GM19452 (cell line): Measurements from ENCODE around the gene SAMD7.

Experiments
- ATAC-seq: cut with Tn5 transposase; IDR thresholded peaks from one replicate; pipeline ENCODE4 v1.9.1; 2021; ENCODE audit not compliant: unreplicated experiment

Gene SAMD7, protein sequence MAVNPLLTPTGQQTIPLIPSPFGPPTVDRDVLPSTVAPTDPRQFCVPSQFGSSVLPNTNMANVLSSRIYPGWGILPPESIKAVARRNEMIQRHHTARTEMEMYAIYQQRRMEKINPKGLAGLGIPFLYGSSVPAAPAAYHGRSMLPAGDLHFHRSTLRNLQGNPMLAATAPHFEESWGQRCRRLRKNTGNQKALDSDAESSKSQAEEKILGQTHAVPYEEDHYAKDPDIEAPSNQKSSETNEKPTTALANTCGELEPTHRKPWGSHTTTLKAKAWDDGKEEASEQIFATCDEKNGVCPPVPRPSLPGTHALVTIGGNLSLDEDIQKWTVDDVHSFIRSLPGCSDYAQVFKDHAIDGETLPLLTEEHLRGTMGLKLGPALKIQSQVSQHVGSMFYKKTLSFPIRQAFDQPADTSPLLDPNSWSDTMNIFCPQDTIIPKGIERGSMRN

DNA sequence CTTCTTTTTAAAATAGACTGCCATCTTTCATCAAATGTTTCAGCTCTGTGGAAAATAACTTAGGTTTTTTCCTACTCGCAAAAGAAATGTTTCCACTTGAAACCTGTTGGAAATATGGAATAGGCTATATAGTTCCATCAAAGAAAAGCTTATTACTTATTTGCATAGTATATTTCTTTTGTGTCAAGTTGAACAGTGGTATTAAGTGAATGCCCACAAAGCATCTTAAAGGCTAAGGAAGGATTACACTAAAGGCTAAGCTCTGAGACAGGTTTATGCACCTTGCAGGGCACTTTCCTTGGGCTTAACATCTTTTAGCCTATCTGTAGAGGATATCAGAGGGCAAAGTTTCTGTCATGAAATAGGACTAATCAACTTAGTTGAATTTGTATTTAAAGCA lies at the start of gene SAMD7:
TSS of gene SAMD7 (plus strand) at position 301 of the 400 bp plus-strand sequence. CDS start 7,927 bp downstream, outside the sequence.
- ATAC-seq = no peak

DNA sequence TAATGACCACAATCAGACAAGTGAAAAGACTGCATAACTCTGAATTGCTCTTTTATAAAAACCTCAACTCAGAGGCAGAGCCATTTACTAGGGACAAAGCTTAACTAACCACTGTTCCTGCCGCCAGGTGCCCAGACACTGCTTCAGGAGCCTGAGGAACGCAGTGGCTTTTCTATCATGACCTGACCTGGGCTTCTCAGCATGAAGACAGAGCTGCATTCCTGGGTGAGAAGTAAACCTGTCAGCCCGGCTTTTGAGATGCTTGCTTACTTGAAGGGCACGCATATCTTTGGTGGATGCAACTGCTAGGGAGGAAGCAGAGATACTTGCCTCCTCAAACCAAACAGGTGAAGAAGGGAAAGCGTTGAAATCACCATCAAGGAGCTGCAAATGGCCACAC lies 49.5 kb upstream of the SAMD7 start:
- no peak for ATAC-seq

DNA sequence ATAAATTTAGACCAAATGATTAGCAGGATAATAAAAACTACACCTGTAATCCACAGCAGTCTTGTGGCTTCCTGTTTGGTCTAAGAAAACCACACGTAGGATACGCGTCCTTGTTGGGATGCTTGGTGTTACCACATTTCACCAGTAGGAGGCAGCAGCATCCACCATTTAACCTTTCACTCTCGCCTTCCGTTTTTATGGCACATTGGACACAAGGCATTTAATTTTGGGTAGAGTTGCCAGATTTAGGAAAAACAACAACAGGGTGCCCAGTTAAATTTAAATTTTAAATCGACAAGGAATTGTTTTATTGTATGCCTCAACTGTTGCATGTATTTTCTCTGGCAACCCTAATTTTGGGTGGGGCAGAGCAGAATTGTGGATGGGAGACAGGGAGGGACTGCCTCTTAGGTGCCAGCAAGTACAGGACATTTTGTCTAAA lies 47.9 kb upstream of the SAMD7 start:
- ATAC-seq = peak; percentile 62

DNA sequence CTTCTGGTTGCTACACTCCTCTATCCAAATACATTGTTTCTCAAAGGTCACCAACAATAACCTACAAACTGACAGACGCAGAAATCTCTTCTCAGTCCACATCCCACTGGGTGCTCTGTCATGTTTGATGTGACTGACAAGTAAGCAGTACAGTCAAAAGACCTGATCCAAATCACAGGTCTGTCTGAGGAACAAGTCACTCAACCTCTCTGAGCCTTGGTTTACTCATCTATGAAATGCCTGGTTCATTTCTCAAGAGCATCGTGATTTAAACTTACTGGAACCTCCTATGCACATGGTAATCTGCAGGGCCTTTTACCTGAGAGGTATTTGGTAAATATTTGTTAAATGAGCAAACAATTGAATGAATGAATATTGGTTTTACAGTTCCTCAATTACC lies 47.1 kb upstream of the SAMD7 start:
- ATAC-seq = no peak

DNA sequence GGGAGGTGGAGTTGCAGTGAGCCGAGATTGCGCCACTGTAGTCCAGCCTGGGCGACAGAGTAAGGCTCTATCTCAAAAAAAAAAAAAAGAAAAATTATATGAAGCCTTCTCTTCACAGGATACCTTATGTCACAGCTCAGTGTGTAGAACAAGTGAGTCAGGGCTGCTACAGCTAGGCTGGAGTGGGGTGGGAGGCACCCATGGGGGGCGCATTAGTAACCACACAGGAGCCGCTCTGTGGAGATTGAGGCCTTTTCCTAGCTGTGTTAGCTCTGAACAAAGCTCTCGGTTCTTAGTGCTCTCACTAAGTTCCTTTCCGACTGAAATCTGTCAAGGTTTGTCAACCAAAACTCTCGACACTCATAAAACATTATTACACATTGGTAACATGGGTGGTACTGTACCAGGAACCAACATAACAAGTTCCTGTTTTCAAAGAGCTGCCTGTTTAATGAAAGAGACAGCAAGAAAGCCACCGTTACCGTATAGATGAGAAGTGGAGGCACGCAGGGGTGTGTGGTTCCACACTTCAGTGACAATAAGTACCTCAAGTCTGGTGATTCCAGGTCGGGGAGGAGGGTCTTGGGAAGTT lies 46.1 kb upstream of the SAMD7 start:
- ATAC-seq = peak; percentile 57

DNA sequence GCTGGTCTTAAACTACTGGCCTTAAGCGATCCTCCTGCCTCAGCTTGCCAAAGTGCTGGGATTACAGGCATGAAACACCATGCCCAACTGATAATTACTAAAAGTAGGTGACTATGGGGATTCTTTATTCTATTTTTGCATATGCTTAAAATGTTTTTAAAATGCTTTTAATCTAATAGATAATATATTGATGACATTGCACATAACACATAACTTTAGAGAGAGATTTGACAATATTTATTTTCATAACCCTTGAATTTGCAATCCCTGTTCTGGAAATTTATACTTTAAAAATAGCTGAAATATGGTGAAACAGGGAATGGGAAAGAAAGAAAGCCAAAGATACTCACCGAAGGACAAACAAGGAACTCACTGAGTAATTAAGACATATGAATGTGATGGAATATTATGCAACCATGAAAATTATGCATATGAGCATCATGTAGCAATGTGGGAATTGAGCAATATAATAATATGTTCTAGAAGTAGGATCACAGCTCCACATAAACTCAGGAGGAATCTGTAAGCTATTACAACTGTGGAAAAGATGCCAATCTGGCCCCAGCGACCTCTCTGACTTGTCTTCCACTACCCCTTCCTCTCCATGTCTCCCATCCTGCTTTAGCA lies 43.7 kb upstream of the SAMD7 start:
- ATAC-seq = no peak

DNA sequence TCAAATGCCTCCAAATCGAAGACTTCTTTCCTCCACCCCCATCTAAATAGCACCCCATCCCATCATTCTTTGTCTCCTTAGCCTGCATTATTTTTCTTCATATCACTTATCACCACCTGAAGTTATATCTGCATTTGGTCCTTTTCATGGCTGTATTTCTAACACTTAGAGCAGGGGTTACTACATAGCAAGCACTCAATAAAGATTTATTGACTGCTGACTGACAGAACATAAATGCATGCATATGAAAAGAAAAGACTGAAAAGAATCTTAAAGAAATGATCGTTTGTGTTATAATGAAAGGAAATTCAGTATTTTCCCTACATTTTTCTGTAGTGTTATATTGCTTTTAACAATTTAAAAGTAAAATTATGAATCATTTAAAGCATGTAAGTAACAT lies 43.0 kb upstream of the SAMD7 start:
- ATAC-seq = no peak

DNA sequence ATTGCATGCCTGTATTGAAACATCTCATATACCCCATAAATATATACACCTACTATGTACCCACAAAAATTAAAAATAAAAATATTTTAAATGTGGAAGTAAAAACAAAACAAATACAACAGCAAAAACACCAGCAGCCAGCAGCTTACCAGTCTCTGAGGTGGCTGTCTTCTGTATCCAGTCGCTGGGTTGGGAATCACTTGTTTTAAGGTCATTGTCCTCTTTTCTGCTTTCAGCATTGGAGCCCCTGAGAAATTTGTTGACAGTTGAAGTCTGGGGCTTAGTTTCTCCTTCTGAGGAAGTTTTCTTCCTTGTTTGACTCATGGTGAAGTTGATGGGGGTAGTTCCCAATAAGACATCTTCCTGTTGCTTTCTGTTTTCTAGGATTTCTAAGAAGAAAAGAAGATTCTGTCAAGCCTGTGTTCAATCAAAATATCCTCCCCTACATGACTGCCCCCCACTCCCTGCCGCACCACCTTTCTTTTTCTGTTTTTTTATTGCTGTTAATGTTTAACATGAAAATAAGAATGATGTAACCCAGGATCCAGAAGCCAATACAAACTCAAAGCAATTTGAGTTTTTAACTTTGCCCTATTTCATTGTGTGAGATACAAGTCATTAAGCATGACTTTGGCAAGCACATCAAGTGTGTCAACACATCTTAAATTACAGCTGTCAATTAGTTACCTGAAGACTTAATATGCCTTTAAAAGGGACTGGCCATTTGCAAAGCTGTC lies 41.7 kb upstream of the SAMD7 start, which contains the start of gene LRRC31:
TSS of gene LRRC31 (minus strand) at position 452 of the 737 bp plus-strand sequence. CDS start at position 324, 128 bp downstream.
- ATAC-seq = no peak

DNA sequence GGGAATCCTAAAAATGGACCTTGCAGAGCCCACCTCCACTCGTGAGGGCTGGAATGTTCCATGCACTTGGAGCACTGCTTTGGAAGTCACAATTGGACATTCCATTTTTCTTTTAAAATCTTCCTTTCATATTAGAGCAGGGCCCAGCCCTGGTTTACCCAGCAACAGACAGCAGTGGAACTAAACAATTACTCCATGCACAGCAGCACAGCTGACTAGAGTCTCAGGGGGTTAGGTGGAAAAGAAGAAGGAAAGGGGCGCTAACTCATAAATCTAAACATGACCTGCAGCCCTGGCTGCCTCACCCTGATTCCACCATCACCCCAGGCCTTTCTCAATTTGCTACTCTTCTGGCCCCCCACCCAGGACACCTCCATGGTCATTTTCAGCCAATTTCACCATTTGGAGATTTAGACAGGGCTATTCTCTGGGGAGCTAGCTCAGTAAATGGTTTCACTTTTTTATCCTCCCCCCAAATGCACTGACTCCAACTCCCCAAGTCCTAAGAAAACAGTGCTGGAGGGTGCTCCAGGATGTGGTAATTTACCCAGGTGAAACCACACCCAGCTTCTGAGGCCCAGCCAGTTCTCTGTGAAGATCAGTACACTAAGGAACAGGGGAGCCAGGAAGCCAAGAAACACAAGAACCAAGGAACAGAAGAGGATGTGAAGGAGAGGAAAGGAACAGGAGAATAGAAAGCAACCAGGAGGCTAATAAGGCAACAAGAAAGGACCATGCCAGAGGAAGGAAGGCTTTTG lies 40.1 kb upstream of the SAMD7 start:
- no peak for ATAC-seq

DNA sequence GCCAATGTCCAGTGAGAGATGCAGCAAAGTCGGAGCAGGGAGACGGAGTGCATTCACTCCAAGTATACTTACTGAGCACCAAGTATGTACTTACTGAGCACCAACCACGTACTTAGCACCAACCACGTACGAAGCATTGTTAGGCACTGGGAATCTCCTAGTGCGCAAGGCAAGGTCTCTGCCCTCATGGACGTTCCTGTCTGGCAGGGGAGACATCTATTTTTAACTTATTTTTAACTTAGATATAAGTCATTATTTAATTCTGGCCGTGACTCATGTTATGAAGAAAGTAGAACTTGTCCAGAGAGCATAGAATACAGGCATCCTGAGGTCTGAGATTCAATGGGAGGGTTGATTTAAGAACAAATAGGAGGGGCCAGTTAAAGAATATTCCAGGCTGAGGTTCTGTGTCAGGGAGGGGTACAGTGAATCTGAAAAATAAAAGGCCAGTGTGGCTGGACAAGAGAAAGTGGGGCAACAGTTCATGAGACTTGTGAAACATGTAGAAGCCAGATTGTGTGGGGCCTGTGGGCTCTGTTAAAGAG lies 32.3 kb upstream of the SAMD7 start:
- no peak for ATAC-seq

DNA sequence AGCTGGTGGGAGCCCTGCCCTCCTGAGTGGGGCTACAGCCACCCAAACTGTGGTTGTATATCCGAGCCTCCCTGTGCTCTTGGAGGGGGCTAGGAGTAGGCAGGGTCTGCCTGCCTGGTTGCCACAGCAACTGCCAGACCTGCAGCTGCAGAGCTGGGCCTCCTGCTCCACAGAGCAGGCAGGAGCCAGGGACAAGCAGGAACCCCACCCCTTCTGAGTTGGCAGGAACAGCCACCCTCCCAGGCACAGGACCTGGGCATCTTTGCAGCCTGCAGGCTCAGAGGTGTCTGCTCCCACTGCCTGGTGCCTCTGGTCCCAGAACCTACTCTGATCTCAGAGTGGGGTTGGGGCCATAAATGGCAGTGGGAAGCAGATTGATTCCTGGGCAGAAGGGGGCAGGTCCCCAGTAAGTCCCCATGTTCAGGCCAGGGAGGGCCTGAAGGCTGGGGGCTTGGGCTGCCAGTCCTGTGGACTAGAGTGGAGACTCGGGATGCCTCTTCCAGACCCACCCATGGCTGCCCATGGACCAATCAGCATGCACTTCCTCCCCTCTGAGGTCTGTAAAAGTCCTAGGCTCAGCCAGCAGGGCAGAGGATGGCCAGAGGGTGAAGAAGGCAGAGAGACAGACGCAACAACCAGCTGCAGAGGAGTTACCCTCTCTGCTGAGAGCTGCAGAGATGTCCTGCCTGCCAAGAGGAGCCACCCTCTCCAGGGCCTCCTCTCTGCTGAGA lies 31.4 kb upstream of the SAMD7 start:
- ATAC-seq = no peak

DNA sequence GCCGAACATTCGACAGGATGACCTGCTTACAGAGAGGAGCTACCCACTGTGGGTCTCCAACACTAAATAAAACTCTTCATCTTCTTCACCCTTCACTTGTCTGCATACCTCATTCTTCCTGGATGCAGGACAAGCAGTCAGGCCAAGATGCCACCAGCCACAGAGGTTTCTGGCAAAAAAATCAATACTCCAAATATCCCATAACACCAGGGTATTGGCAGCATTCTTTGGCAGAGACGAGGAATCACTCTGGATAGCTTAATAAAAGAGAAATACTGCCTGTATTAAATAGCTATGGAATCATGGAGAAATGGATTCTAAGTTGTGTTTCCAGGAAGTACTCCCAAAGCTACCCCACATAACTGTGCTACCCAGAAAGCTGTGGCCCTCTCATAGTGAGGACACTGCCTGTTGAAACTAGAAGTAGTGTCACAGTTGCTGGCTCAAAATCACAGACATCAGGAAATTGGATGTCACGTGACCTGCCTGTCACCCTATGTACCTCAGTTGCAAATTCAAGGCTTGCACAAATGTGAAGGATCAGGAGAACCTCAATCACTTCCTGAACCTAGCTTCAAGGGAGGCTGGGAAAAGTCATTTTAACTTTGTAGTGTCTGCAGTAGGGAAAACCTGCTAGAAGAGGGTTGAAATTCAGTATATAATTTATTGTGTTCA lies 30.7 kb upstream of the SAMD7 start:
- ATAC-seq = no peak

DNA sequence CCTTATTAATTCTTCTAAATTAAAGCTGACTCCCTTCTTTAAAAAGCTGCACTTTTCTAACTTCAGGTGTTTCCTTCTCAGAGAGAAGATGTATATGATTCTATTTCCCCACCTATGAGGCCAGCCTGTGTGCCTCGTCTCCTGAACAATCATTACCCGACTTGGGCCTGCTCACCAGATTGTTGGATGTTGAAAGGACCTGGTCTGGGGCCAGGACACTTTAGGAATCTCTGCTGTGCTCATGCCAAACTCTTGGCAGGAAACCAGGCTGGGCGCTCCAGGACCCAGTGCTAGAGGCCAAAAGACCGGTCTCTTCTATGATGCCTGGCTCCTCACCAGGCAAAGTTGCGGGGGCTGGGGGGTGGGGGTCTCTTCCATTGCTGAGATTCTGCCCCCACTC lies 24.7 kb upstream of the SAMD7 start:
- no peak for ATAC-seq

DNA sequence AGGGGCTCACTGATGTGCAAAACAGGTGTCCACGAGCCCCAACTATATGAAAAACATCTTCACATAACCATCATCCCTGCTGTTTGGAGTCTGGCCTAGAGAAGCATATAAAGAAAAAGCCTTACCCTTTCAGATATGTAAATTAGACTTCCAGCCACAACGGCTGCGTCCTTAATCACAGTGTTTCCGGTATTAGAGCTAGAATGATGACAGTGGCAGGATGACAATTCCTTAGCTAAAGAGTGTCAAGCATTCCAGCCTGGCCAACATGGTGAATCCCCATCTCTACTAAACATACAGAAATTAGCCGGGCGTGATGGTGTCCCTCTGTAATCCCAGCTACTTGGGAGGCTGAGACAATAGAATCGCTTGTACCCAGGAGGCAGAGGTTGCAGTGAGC lies 19.5 kb upstream of the SAMD7 start:
- ATAC-seq = no peak

DNA sequence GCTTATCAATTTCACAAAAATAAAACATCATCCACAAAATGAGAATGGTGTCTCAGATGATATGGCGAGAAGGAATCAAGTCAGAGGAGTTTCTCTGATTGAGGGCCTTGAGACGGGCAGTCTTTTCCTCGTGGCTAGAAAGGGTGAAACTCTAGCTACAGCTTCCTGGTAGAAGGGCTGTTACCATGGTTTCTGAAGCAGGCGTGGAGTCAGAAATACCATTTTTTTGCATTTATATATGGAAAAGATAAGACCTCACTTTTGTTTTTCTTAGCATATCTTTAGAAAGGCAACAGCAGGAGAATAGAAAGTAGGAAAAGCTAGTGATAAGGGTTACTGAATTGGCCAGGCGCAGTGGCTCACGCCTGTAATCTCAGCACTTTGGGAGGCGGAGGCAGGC lies 17.3 kb upstream of the SAMD7 start:
- no peak for ATAC-seq

DNA sequence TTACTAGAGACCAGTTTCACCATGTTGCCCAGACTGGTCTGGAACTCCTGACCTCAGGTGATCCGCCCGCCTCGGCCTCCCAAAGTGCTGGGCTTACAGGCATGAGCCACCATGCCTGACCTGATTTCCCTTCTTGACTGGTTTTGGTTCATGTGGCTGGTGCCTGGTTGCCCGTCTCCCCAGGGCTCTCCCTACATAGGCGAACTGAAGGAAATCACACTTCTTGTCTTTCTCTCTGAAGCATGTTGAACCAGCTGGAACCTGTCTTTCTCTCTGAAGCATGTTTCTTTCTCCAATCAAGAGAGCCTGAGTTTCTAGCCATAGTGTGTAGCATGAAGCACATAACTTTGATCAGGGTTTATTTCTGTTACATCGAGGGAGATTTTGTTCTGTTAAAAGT lies 16.3 kb upstream of the SAMD7 start:
- ATAC-seq = no peak

DNA sequence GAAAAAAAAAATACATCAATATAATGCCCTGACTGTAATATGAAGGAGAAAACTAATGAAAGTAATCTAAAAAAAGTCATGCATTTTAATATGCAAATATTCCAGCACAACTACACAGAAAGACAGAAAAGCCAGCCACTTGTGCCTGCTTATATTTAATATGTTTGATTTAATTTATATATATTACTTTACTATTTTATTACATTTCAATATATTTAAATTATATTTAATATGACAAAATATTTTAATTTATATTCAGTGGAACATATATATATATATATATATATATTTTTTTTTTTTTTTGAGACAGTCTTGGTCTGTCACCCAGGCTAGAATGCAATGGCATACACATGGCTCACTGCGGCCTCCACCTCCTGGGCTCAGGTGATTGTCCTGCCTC lies 14.1 kb upstream of the SAMD7 start:
- ATAC-seq = no peak

DNA sequence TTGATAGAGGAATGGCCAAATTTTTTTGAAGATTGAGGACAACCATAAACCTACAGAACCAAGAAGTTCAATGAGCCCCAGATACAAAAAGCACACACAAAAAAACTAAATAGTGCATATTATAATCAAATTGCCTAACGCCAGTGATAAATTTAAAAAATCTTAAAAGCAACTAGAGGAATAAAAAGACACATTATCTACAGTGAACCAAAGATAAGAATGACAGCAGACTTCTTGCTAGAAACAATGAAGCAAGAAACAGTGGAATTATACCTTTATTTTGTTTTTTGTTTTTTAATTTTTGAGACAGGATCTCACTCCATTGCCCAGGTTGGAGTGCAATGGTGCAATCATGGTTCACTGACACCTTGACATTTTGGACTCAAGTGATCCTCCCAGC lies 9.9 kb upstream of the SAMD7 start:
- ATAC-seq = no peak

DNA sequence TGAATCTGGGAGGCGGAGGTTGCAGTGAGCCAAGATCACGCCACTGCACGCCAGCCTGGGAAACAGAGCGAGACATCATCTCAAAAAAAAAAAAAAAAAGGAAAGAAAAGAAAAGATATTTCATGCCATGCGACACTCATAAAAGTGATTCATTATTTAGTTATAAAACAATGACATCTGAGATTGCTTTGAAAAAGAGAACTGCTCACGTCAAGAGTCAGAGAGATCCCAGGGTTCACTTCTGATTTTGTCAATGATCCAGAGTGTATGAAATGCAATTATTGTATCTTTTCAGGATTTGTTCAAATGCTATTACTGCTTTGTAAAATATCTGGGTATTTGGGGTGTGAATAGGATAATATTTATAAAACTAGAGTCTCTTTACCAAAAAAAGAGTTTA lies 6.0 kb upstream of the SAMD7 start:
- no peak for ATAC-seq
